HCT116 (cell line): ENCODE data around the gene TMEM240.

ENCODE experiments used
- CEBPB ChIP-seq: IDR thresholded peaks from 2 replicates; pipeline ENCODE4 v1.6.1; 2012; ENCODE audit warnings: low read depth
- EGR1 ChIP-seq: IDR thresholded peaks from 2 replicates; pipeline ENCODE4 v1.6.1; 2012; ENCODE audit warnings: low read depth
- EZH2phosphoT487 ChIP-seq: fragments of 200-600 bp; IDR thresholded peaks from 2 replicates; pipeline ENCODE4 v1.6.1; 2018; ENCODE audit warnings: antibody characterized with exemption, borderline replicate concordance
- POLR2AphosphoS5 ChIP-seq: IDR thresholded peaks from 2 replicates; pipeline ENCODE4 v1.6.1; 2011; ENCODE audit warnings: mild to moderate bottlenecking, low read depth, low read length, moderate library complexity
- RAD21 ChIP-seq: IDR thresholded peaks from 2 replicates; pipeline ENCODE4 v1.6.1; 2012; ENCODE audit warnings: low read depth, mild to moderate bottlenecking
- ZFX ChIP-seq: fragments of 450-650 bp; IDR thresholded peaks from 2 replicates; pipeline ENCODE4 v1.6.1; 2017
- TF ChIP-seq, protein P1 (sequence below): IDR thresholded peaks from 2 replicates; pipeline ENCODE4 v1.6.1; 2012
- TF ChIP-seq, protein P2 (sequence below), 3 experiments: fragments of 200-600 bp in 1 of 3; sonication (generic) in 1 of 3; IDR thresholded peaks in 2 of 3; conservative IDR thresholded peaks in 1 of 3; 2 replicates each; pipeline ENCODE4 v1.5.1; 2012 to 2017; ENCODE audit warnings: low read depth in 2 of 3, low read length in 2 of 3, antibody characterized with exemption in 1 of 3, borderline replicate concordance in 1 of 3, control low read depth in 1 of 3, mild to moderate bottlenecking in 1 of 3, mixed read lengths in 1 of 3, mixed run types in 1 of 3, moderate library complexity in 1 of 3; ENCODE audit not compliant: insufficient read depth in 1 of 3

DNA sequence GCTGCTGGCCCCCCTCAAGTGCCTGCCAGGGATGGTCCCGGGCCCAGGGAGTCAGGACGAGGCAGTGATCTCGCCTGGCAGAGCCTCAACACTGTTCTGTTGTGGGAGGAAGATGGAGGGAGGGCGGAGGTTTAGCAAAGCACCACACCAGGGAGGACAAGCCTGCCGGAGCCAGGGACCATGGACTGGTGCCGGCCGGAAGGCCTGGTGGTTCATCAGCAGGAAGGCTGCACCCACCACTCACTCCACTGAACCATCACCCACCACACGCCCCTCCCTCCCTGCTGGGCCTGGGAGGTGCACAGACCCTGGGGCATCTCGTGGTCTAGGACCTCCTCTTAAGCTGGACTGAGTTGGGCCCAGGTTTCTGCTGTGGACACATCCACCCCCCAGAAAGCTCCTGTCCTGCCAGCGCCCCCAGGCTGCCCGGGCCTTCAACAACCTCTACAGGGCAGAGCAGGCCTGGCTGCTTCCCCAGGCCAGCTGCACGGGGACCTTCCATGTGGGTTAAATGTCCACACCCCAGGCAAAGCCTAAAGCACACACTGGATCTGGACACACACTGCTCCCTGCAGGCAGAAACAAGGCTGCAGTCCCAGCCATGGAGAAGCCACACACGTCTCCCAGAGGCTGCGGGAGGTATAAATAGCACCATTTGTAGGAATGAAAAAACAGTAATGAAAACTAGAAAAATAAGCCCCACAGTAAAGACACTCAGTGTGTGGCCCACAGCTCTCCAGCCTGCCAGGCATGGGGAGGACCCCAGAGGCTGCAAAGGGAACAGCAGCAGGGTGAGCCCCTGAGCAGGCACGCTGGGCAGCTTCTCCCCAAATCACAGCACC is 10.4 kb upstream of the TMEM240 start:
- TF ChIP-seq, protein P1, sequence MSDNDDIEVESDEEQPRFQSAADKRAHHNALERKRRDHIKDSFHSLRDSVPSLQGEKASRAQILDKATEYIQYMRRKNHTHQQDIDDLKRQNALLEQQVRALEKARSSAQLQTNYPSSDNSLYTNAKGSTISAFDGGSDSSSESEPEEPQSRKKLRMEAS = no peak
- TF ChIP-seq, protein P2, sequence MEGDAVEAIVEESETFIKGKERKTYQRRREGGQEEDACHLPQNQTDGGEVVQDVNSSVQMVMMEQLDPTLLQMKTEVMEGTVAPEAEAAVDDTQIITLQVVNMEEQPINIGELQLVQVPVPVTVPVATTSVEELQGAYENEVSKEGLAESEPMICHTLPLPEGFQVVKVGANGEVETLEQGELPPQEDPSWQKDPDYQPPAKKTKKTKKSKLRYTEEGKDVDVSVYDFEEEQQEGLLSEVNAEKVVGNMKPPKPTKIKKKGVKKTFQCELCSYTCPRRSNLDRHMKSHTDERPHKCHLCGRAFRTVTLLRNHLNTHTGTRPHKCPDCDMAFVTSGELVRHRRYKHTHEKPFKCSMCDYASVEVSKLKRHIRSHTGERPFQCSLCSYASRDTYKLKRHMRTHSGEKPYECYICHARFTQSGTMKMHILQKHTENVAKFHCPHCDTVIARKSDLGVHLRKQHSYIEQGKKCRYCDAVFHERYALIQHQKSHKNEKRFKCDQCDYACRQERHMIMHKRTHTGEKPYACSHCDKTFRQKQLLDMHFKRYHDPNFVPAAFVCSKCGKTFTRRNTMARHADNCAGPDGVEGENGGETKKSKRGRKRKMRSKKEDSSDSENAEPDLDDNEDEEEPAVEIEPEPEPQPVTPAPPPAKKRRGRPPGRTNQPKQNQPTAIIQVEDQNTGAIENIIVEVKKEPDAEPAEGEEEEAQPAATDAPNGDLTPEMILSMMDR (IDR thresholded peaks at IDR 0.05 in 2 of 3, conservative IDR thresholded peaks at IDR 0.05 in 1 of 3; ENCODE audit: borderline replicate concordance in 1 of 3, insufficient read depth in 1 of 3, low read depth in 2 of 3, low read length in 2 of 3) = peak; percentile 8 to 61 (median 40); a peak in 4 of 6 replicates
- TF ChIP-seq RAD21 = peak; percentile 11; the same call in 1 of the 2 replicates
- TF ChIP-seq CEBPB = no peak
- no peak for TF ChIP-seq POLR2AphosphoS5
- TF ChIP-seq ZFX = no peak
- no peak for TF ChIP-seq EZH2phosphoT487
- TF ChIP-seq EGR1 = no peak
